Omental fat pad (tissue), 4 donors: ENCODE results near the gene ATP1A1. TPM values are rescaled to one million over a fixed set of nuclear protein-coding genes. Genes with fewer than 3 reads are reported as not detected.

Source experiments
- ATAC-seq: fragments of 150-250 bp; one replicate; pipeline ENCODE4 v1.9.1; 2016; ENCODE audit warnings: mild to moderate bottlenecking, moderate library complexity; ENCODE audit not compliant: low FRiP score
- DNase-seq: peaks from one replicate; pipeline ENCODE4 v3.0.0-alpha.2; 2019; ENCODE audit warnings: low spot score
- total RNA-seq, 4 donors: library from RNA; depleted of rRNA; stranded (reverse); fragments of >200 nt; gene quantifications; one replicate each; pipeline ENCODE4 v1.1.0, GENCODE V29; 2016
- TF ChIP-seq, protein P1 (sequence below), 3 donors: fragments of 450-650 bp; IDR thresholded peaks; one replicate each; pipeline ENCODE4 v1.5.1; 2016 to 2017; ENCODE audit warnings: antibody characterized with exemption in 3 of 3, mild to moderate bottlenecking in 3 of 3, moderate library complexity in 2 of 3

ATP1A1 gene
- total RNA-seq, 4 donors from 2014 or later, result 188 to 490 (median 254) TPM

DNA sequence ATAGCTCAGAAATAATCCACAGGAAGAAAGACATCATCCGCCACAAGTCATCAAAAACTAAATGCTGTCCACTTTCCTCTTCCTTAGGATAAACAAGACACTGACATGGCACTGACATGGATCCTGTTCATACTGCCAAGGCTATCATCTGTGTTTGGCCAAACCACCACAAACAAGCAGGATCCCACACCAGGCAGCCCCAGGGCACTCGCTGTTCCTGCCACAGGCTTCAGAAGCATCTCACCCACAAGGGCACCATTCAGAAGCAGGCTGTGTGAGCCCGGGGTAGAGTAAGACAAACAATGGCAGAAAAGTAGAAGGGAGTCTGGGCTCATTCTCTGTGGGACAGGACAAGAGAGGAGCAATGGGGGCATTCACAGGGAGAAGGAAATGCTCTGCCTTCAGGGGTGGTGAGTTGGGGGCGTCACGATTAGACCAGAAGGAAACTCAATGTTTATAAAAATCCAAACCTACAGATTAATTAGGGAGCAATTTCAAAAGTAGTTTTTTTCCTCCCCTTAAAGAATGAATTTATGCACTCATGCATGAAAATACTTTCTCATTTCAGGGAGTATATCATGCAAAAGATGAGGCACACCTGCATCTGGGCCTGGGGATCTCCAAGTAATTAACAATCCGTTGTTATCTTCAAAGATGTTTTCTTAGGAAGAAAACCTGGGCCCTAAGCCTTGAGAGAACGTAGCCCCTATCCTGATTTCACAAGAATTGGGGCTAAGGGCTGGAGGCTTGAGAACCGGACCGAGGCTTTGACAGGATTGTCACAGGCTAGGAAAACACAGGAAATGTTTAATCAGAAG, 43.3 kb upstream of the ATP1A1 start:
- ATAC-seq (no peak), DNase-seq (no peak)
- TF ChIP-seq, protein P1, sequence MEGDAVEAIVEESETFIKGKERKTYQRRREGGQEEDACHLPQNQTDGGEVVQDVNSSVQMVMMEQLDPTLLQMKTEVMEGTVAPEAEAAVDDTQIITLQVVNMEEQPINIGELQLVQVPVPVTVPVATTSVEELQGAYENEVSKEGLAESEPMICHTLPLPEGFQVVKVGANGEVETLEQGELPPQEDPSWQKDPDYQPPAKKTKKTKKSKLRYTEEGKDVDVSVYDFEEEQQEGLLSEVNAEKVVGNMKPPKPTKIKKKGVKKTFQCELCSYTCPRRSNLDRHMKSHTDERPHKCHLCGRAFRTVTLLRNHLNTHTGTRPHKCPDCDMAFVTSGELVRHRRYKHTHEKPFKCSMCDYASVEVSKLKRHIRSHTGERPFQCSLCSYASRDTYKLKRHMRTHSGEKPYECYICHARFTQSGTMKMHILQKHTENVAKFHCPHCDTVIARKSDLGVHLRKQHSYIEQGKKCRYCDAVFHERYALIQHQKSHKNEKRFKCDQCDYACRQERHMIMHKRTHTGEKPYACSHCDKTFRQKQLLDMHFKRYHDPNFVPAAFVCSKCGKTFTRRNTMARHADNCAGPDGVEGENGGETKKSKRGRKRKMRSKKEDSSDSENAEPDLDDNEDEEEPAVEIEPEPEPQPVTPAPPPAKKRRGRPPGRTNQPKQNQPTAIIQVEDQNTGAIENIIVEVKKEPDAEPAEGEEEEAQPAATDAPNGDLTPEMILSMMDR (IDR thresholded peaks at IDR 0.05), result no peak

- ATAC-seq (no peak), DNase-seq (no peak)
- TF ChIP-seq, protein P1 (IDR thresholded peaks at IDR 0.05), result no peak
Observed at GRCh38 chr1:116330342-116330652, 42.7 kb upstream of the ATP1A1 start.

DNA sequence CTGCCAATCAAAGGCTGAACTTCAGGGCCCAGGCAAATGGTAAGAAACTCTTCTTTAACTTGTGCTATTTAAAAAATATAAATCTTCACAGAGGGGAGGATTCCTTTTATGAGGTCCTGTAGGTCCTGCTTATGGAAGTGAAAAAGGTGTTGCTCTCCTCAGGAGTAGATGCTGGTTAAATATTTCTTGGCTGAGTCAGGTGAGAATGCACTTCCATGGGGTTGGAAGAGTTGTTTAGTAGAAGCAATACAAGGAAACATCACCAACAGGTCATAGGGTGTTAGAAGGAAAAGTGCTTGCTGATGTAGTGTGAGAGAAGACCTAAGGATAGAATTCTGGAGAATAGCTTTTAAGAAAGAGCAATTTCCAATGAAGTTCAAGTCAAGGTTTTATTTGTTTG, 42.2 kb upstream of the ATP1A1 start:
- TF ChIP-seq, protein P1 (IDR thresholded peaks at IDR 0.05), result no peak
- ATAC-seq (no peak), DNase-seq (no peak)

DNA sequence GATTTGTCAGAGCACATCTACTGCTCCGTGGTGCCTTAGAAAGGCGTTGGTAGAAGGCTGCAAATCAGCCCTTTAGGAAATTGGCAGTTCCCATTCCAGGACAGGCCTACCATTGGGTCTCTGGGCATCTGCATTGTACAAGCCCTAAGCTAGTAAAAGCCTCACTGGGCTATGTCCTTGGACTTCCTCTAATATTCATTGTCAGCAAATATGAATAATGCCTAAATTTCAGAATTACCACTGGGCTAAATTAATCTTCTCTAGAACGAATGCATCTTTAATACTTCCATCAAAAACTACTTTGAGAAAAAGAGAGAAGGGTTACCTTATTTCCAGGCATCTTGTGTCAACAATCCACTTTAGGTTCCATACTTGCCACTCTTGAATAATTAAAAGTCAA, 41.5 kb upstream of the ATP1A1 start:
- TF ChIP-seq, protein P1 (IDR thresholded peaks at IDR 0.05), result no peak
- no peak for DNase-seq
- ATAC-seq, result no peak

GRCh38 chr1:116332451-116332850, 40.6 kb upstream of the ATP1A1 start:
- DNase-seq, result no peak
- ATAC-seq, result no peak
- TF ChIP-seq, protein P1 (IDR thresholded peaks at IDR 0.05), result no peak

- DNase-seq (no peak), ATAC-seq (no peak)
Observed at GRCh38 chr1:116333171-116334014, 39.7 kb upstream of the ATP1A1 start.

More at GRCh38 chr1:116333171-116334014, 39.7 kb upstream of the ATP1A1 start:
- TF ChIP-seq, protein P1 (IDR thresholded peaks at IDR 0.05), result no peak
